Fibroblast of lung (primary cell): ENCODE measurements around the gene IFNGR1.
"Not testable (repeated sequence)": the region's sequence is repeated elsewhere in the genome, so short reads cannot be mapped to it uniquely, and the experiment has no call there.

Experiments
- EZH2 ChIP-seq: IDR thresholded peaks from 2 replicates; pipeline ENCODE4 v1.5.1; 2012; ENCODE audit warnings: low read length, control low read depth, mild to moderate bottlenecking; ENCODE audit errors: missing control alignments
- TF ChIP-seq, protein P1 (sequence below), 2 donors: IDR thresholded peaks in 1 of 2; conservative IDR thresholded peaks in 1 of 2; 1 replicate in 1 of 2; 2 replicates in 1 of 2; pipeline ENCODE4 v1.5.1; 2011 to 2012; ENCODE audit warnings: low read length in 2 of 2, control low read depth in 1 of 2, inconsistent platforms in 1 of 2, low read depth in 1 of 2, mild to moderate bottlenecking in 1 of 2

DNA sequence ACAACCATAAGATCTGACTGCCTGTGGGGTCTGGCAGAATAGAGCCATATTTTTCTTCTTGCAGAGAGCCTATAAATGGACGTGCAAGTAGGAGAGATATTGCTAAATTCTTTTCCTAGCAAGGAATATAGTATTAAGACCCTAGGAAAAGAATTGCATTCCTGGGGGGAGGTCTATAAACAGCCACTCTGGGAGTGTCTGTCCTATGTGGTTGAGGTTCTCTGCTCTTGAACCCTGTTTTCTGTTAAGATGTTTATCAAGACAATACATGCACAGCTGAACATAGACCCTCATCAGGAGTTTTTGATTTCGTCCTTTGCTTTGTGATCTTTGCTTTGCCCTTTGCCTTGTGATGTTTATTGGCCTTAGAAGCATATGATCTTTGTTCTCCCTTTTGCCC lies 35.2 kb upstream of the IFNGR1 start:
- TF ChIP-seq, protein P1, sequence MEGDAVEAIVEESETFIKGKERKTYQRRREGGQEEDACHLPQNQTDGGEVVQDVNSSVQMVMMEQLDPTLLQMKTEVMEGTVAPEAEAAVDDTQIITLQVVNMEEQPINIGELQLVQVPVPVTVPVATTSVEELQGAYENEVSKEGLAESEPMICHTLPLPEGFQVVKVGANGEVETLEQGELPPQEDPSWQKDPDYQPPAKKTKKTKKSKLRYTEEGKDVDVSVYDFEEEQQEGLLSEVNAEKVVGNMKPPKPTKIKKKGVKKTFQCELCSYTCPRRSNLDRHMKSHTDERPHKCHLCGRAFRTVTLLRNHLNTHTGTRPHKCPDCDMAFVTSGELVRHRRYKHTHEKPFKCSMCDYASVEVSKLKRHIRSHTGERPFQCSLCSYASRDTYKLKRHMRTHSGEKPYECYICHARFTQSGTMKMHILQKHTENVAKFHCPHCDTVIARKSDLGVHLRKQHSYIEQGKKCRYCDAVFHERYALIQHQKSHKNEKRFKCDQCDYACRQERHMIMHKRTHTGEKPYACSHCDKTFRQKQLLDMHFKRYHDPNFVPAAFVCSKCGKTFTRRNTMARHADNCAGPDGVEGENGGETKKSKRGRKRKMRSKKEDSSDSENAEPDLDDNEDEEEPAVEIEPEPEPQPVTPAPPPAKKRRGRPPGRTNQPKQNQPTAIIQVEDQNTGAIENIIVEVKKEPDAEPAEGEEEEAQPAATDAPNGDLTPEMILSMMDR (conservative IDR thresholded peaks at IDR 0.05 in 1 of 2, IDR thresholded peaks at IDR 0.05 in 1 of 2; ENCODE audit: low read depth in 1 of 2, low read length in 2 of 2), result not testable (repeated sequence)
- not testable (repeated sequence) for TF ChIP-seq EZH2
